H1 (cell line): Measurements from ENCODE around the gene COL6A1. TPM values are rescaled to one million over a fixed set of nuclear protein-coding genes. Genes with fewer than 3 reads are reported as not detected.

ENCODE experiments used
- polyA plus RNA-seq, 7 experiments: library from polyadenylated mRNA; depleted of rRNA in 3 of 7; stranded (reverse) in 5 of 7; unstranded in 2 of 7; fragments of >200 nt in 5 of 7; fragments of 200-250 nt in 2 of 7; gene quantifications; 1 replicate in 5 of 7; 2 replicates in 1 of 7; 4 replicates in 1 of 7; pipeline versions ENCODE4 v1.2.1 to v1.2.3, GENCODE V29; 2011 to 2013; ENCODE audit warnings: missing spikeins in 2 of 7, mixed read lengths in 2 of 7
- total RNA-seq: library from RNA; stranded (reverse); fragmentation: NEBNext Ultra II Directional; extraction: Animal tissue kit (Norgen Biotek cat#: 25700); gene quantifications from 2 replicates; pipeline ENCODE4 v1.2.1, GENCODE V29; 2021
- TF ChIP-seq, protein P1 (sequence below): IDR thresholded peaks from 2 replicates; pipeline ENCODE4 v1.6.1; 2012; ENCODE audit warnings: low read length, inconsistent platforms

The COL6A1 gene
- total and polyA plus RNA-seq, 2 of the 8 experiments (the other 6 are each of a cell fraction or from before 2014, with no cell fraction given): 100 to 115 TPM

DNA sequence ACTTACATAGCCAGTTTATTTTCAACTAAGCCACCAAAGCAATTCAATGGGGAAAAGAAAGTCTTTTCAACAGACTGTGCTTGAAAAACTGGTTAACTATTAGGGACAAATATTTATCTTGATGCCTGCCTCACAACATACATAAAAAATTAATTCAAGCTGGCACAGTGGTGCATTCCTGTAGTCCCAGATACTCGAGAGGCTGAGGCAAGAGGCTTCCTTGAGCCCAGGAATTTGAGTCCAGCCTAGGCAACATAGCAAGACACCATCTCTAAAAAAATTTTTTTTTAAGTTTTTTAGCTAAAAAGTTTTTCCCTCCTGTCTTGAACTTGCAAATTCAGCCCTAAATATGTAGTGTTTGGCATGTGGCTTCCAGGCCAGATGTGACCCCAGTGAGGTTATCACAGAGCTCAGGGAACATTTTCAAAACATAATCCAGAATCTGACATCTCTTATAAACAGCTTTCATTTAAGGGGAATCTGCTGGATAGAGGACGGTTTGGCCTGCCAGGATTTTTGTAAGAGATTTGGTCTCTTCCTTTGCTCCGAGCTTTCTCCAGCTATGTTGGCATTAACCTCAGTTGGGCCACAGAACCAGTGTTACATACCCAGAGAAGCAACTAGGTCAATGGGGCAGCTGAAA lies 46.4 kb downstream of the COL6A1 start (continued):
- TF ChIP-seq, protein P1, sequence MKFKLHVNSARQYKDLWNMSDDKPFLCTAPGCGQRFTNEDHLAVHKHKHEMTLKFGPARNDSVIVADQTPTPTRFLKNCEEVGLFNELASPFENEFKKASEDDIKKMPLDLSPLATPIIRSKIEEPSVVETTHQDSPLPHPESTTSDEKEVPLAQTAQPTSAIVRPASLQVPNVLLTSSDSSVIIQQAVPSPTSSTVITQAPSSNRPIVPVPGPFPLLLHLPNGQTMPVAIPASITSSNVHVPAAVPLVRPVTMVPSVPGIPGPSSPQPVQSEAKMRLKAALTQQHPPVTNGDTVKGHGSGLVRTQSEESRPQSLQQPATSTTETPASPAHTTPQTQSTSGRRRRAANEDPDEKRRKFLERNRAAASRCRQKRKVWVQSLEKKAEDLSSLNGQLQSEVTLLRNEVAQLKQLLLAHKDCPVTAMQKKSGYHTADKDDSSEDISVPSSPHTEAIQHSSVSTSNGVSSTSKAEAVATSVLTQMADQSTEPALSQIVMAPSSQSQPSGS: no peak
